Measurements from ENCODE around the gene ATG12. TPM values are rescaled to one million over a fixed set of nuclear protein-coding genes. Genes with fewer than 3 reads are reported as not detected.

ATG12 gene
- total and polyA plus RNA-seq, 2 of the 8 experiments (the other 6 are each of a cell fraction or from before 2014, with no cell fraction given), result 23.8 to 49.3 TPM

- Histone ChIP-seq H3K14ac (ENCODE audit: insufficient read length) (no peak overlapping the region), H2AFZ (ENCODE audit: low read length) (no peak overlapping the region), H3K4me3 (ENCODE audit: extremely low read depth in 1 of 4, insufficient read depth in 2 of 4, low read depth in 3 of 4, low read length in 4 of 4) (no peak overlapping the region), H3K56ac (replicated peaks; ENCODE audit: insufficient read length, low read depth, low read length) (no peak overlapping the region), H3K9ac (replicated peaks in 1 of 4; ENCODE audit: extremely low read depth in 1 of 4, low read depth in 3 of 4, low read length in 3 of 4) (no peak overlapping the region), H3K9me3 (ENCODE audit: insufficient read depth in 2 of 2, low read depth in 1 of 2, low read length in 1 of 2) (no peaks in the 10 kb centered on the region), H2BK15ac (ENCODE audit: low read length) (no peak overlapping the region), H3K18ac (ENCODE audit: extremely low read depth, low read length) (no peak overlapping the region), H3K4ac (replicated peaks; ENCODE audit: insufficient read length, low read depth, low read length) (no peak overlapping the region), H3K36me3 (ENCODE audit: control insufficient read depth in 2 of 4, insufficient read depth in 4 of 4, low read length in 3 of 4) (no peaks in the 10 kb centered on the region), H4K91ac (replicated peaks; ENCODE audit: insufficient read length, low read length) (no peak overlapping the region), H4K5ac (ENCODE audit: insufficient read length, low read depth, low read length) (no peak overlapping the region), H2BK120ac (replicated peaks; ENCODE audit: low read depth, low read length) (no peak overlapping the region), H4K20me1 (replicated peaks in 1 of 2; ENCODE audit: control insufficient read depth in 1 of 2, insufficient read depth in 2 of 2, low read length in 2 of 2) (no peaks in the 10 kb centered on the region), H2BK5ac (ENCODE audit: low read depth, low read length) (no peak overlapping the region), H3K27me3 (replicated peaks in 1 of 4; ENCODE audit: control insufficient read depth in 3 of 4, extremely low read depth in 1 of 4, insufficient read depth in 3 of 4, low read length in 3 of 4) (no peaks in the 10 kb centered on the region), H3K23ac (ENCODE audit: insufficient read length) (no peak overlapping the region), H3K23me2 (ENCODE audit: low read depth, low read length) (no peaks in the 10 kb centered on the region; the same call in 1 of the 2 replicates), H2BK20ac (ENCODE audit: low read length) (no peak overlapping the region), H3K4me2 (ENCODE audit: insufficient read depth in 1 of 2, low read depth in 2 of 2, low read length in 2 of 2) (no peak overlapping the region), H3K79me1 (ENCODE audit: low read depth, low read length) (no peaks in the 10 kb centered on the region), H3K27ac (ENCODE audit: low read depth, low read length) (no peak overlapping the region), H2AK5ac (ENCODE audit: low read depth, low read length) (no peak overlapping the region), H3K79me2 (ENCODE audit: control insufficient read depth in 1 of 2, insufficient read depth in 2 of 2, low read length in 2 of 2) (no peaks in the 10 kb centered on the region), H3K4me1 (replicated peaks in 1 of 4; ENCODE audit: control insufficient read depth in 3 of 4, insufficient read depth in 4 of 4, low read length in 3 of 4) (no peaks in the 10 kb centered on the region), H2BK12ac (ENCODE audit: low read depth, low read length) (no peak overlapping the region), H4K8ac (ENCODE audit: extremely low read depth, insufficient read depth, low read length) (no peak overlapping the region)
- no peak for DNase-seq (ENCODE audit: low read depth in 1 of 2, low spot score in 2 of 2)
- ChIA-PET POLR2A (ENCODE audit: partially characterized antibody) (no interaction called here), CTCF (ENCODE audit: partially characterized antibody) (interaction anchor here (0.6 to 1.9 kb wide), 7 partner anchors 10 to 228 kb away, joined by 3 to 5 read pairs (median 3); no protein-coding TSS in a partner anchor)
- WGBS, 2 experiments (ENCODE audit: extremely low coverage in 1 of 2, insufficient coverage in 1 of 2, insufficient read length in 1 of 2, insufficient replicate concordance in 2 of 2, low coverage in 1 of 2, low lambda C conversion rate in 2 of 2, missing lambda C conversion rate in 1 of 2), result 79% methylated on average over 2 of the region's 2 CpGs; no CpG with 5 or more reads in 1 of the 2 experiments
- TF ChIP-seq CEBPB (IDR thresholded peaks at IDR 0.05; ENCODE audit: low read depth, low read length), result 0 out of 2 replicates have a peak, but pooled peaks have one; percentile 13
- TF ChIP-seq GTF2F1 (IDR thresholded peaks at IDR 0.05; ENCODE audit: borderline replicate concordance, low read depth, low read length), result no peak
- no peak for FAIRE-seq
Observed at GRCh38 chr5:115798252-115798651, 43.1 kb downstream of the ATG12 start.
